Fibroblast of lung (primary cell): ENCODE data around the gene PIK3CB. TPM values are rescaled to one million over a fixed set of nuclear protein-coding genes. Genes with fewer than 3 reads are reported as not detected.

Experiments used
- DNase-seq, 2 donors: peaks; one replicate each; pipeline versions ENCODE4 v3.0.0 to v3.0.0-alpha.2; 2010; ENCODE audit warnings: low read depth in 2 of 2
- H2AFZ ChIP-seq: 2 replicates; pipeline ENCODE4 v1.5.1; 2012; ENCODE audit warnings: low read length, control low read depth, inconsistent platforms
- H3K27ac ChIP-seq: 2 replicates; pipeline ENCODE4 v1.5.1; 2011; ENCODE audit warnings: low read length, control low read depth; ENCODE audit not compliant: insufficient read depth
- H3K27me3 ChIP-seq: 2 replicates; pipeline ENCODE4 v1.5.1; 2011; ENCODE audit warnings: mild to moderate bottlenecking, low read length; ENCODE audit not compliant: control insufficient read depth, insufficient read depth
- H3K36me3 ChIP-seq: 2 replicates; pipeline ENCODE4 v1.5.1; 2011; ENCODE audit warnings: low read length; ENCODE audit not compliant: control insufficient read depth, insufficient read depth
- H3K4me1 ChIP-seq: 2 replicates; pipeline ENCODE4 v1.5.1; 2011; ENCODE audit warnings: low read length; ENCODE audit not compliant: control insufficient read depth, insufficient read depth; ENCODE audit errors: extremely low read depth
- H3K4me2 ChIP-seq: 2 replicates; pipeline ENCODE4 v1.5.1; 2011; ENCODE audit warnings: low read length, control low read depth; ENCODE audit not compliant: insufficient read depth; ENCODE audit errors: extremely low read depth
- H3K4me3 ChIP-seq, 4 experiments: fragments of 200-600 bp in 1 of 4; sonication (generic) in 1 of 4; replicated peaks in 1 of 4; 2 replicates each; pipeline ENCODE4 v1.5.1; 2011 to 2016; ENCODE audit warnings: low read length in 4 of 4, low read depth in 3 of 4, mild to moderate bottlenecking in 3 of 4, control low read depth in 2 of 4, inconsistent platforms in 1 of 4, mixed read lengths in 1 of 4; ENCODE audit not compliant: insufficient read depth in 1 of 4; ENCODE audit errors: control extremely low read depth in 1 of 4
- H3K79me2 ChIP-seq: 2 replicates; pipeline ENCODE4 v1.5.1; 2012; ENCODE audit warnings: mild to moderate bottlenecking, low read length, inconsistent platforms; ENCODE audit not compliant: control insufficient read depth, insufficient read depth
- H3K9ac ChIP-seq: 2 replicates; pipeline ENCODE4 v1.5.1; 2011; ENCODE audit warnings: mild to moderate bottlenecking, low read length, control low read depth; ENCODE audit not compliant: insufficient read depth
- H3K9me3 ChIP-seq: 2 replicates; pipeline ENCODE4 v1.5.1; 2012; ENCODE audit warnings: low read depth, low read length; ENCODE audit not compliant: control insufficient read depth, insufficient read depth
- H4K20me1 ChIP-seq: 2 replicates; pipeline ENCODE4 v1.5.1; 2011; ENCODE audit warnings: low read length; ENCODE audit not compliant: control insufficient read depth, insufficient read depth; ENCODE audit errors: extremely low read depth
- EZH2 ChIP-seq: IDR thresholded peaks from 2 replicates; pipeline ENCODE4 v1.5.1; 2012; ENCODE audit warnings: low read length, control low read depth, mild to moderate bottlenecking; ENCODE audit errors: missing control alignments
- polyA plus RNA-seq, 2 donors: library from polyadenylated mRNA; depleted of rRNA in 1 of 2; stranded (reverse) in 1 of 2; unstranded in 1 of 2; fragments of >200 nt; gene quantifications; 2 replicates each; pipeline ENCODE4 v1.2.1, GENCODE V29; 2011 to 2012; ENCODE audit warnings: missing spikeins in 1 of 2
- total RNA-seq: library from RNA; depleted of rRNA; stranded (reverse); fragments of >200 nt; gene quantifications from 2 replicates; pipeline ENCODE4 v1.2.1, GENCODE V29; 2014
- TF ChIP-seq, protein P1 (sequence below), 2 donors: IDR thresholded peaks in 1 of 2; conservative IDR thresholded peaks in 1 of 2; 1 replicate in 1 of 2; 2 replicates in 1 of 2; pipeline ENCODE4 v1.5.1; 2011 to 2012; ENCODE audit warnings: low read length in 2 of 2, control low read depth in 1 of 2, inconsistent platforms in 1 of 2, low read depth in 1 of 2, mild to moderate bottlenecking in 1 of 2

Gene PIK3CB
- total and polyA plus RNA-seq, 2 donors (not counting 1 experiment from before 2014, with no cell fraction given), result 12.4 to 17.0 TPM

DNA sequence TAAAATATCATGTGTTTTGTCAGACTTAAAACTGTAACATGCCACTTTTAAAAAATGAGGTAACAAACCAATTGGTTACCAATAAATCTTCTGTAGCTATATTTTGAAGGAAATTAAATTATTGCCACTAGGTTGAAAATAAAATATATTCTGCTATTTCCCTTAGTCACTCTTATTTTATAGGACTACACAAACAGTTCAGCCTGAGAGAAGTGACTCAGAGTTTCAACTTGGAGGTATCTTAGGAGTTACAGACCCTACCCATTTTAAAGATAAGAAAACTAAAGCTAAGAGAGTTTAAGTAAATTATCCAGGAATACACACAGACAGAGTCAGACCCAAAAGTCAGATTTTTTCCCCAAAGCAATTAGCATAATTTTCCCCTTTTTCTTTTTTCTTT, 65.1 kb downstream of the PIK3CB start:
- Histone ChIP-seq H3K4me3 (no peak overlapping the region), H3K9me3 (peaks cover 1% of the 10 kb centered on the region), H3K36me3 (no peaks in the 10 kb centered on the region), H3K27me3 (no peaks in the 10 kb centered on the region), H3K27ac (no peak overlapping the region), H4K20me1 (no peaks in the 10 kb centered on the region), H3K9ac (no peak overlapping the region), H3K79me2 (no peaks in the 10 kb centered on the region), H3K4me2 (no peak overlapping the region), H3K4me1 (peaks cover 5% of the 10 kb centered on the region), H2AFZ (no peak overlapping the region)
- TF ChIP-seq, protein P1, sequence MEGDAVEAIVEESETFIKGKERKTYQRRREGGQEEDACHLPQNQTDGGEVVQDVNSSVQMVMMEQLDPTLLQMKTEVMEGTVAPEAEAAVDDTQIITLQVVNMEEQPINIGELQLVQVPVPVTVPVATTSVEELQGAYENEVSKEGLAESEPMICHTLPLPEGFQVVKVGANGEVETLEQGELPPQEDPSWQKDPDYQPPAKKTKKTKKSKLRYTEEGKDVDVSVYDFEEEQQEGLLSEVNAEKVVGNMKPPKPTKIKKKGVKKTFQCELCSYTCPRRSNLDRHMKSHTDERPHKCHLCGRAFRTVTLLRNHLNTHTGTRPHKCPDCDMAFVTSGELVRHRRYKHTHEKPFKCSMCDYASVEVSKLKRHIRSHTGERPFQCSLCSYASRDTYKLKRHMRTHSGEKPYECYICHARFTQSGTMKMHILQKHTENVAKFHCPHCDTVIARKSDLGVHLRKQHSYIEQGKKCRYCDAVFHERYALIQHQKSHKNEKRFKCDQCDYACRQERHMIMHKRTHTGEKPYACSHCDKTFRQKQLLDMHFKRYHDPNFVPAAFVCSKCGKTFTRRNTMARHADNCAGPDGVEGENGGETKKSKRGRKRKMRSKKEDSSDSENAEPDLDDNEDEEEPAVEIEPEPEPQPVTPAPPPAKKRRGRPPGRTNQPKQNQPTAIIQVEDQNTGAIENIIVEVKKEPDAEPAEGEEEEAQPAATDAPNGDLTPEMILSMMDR (conservative IDR thresholded peaks at IDR 0.05 in 1 of 2, IDR thresholded peaks at IDR 0.05 in 1 of 2; ENCODE audit: low read depth in 1 of 2, low read length in 2 of 2), result no peak
- no peak for TF ChIP-seq EZH2
- DNase-seq, result peak in 1 of 2 donors; percentile 22

DNA sequence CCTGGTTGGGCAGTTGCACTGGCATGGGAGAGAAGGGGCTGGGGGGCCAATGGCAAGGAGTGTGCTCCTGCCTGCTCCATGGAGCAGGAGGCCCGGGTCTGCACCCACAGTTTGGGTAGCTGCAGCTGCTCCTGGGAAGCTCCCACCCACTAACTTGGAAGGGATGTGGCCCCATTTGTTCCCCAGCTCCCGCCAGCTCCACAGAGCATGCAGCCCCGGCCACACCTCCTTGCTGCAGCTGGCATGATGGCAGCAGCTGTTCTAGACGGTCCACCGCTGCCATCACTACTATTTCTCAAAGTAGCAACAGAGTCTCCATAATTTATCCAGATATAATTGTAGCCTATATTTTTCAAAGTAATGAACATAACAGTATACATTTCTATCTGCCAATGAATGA, 65.8 kb downstream of the PIK3CB start:
- DNase-seq, result no peak
- no peaks in the 10 kb centered on the region for H4K20me1 ChIP-seq
- no peak overlapping the region for H3K4me2 ChIP-seq
- no peaks in the 10 kb centered on the region for H3K79me2 ChIP-seq
- no peak overlapping the region for H3K4me3 ChIP-seq
- H2AFZ ChIP-seq, result no peak overlapping the region
- H3K9me3 ChIP-seq, result peaks cover 1% of the 10 kb centered on the region
- no peaks in the 10 kb centered on the region for H3K27me3 ChIP-seq
- H3K36me3 ChIP-seq, result no peaks in the 10 kb centered on the region
- TF ChIP-seq, protein P1 (conservative IDR thresholded peaks at IDR 0.05 in 1 of 2, IDR thresholded peaks at IDR 0.05 in 1 of 2; ENCODE audit: low read depth in 1 of 2, low read length in 2 of 2), result no peak
- TF ChIP-seq EZH2, result no peak
- H3K4me1 ChIP-seq, result peaks cover 1% of the 10 kb centered on the region
- no peak overlapping the region for H3K27ac ChIP-seq
- H3K9ac ChIP-seq, result no peak overlapping the region

DNA sequence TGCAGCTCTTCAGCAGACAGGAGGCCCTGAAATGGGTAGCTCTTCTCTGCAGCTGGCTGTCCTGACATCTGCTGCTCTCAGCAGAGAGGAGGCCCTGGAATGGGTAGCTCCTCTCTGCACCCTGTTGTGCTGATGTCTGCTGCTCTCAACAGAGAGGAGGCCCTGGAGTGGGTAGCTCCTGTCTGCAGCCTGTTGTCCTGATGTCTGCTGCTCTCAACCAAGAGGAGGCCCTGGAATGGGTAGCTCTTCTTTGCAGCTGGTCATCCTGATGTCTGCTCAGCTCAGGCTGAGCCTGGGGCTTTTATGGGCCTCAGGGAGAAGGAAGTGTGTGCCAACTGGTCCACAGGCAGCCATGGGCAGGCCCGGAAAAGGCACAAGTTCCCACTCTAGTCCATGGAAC, 66.6 kb downstream of the PIK3CB start:
- H3K9me3 ChIP-seq, result peaks cover 1% of the 10 kb centered on the region
- no peaks in the 10 kb centered on the region for H3K79me2 ChIP-seq
- H3K36me3 ChIP-seq, result no peaks in the 10 kb centered on the region
- H3K27ac ChIP-seq, result no peak overlapping the region
- no peaks in the 10 kb centered on the region for H3K4me1 ChIP-seq
- H3K27me3 ChIP-seq, result no peaks in the 10 kb centered on the region
- no peak for DNase-seq
- no peak overlapping the region for H3K4me3 ChIP-seq
- TF ChIP-seq EZH2, result no peak
- TF ChIP-seq, protein P1 (conservative IDR thresholded peaks at IDR 0.05 in 1 of 2, IDR thresholded peaks at IDR 0.05 in 1 of 2; ENCODE audit: low read depth in 1 of 2, low read length in 2 of 2), result no peak
- H3K4me2 ChIP-seq, result no peak overlapping the region
- H3K9ac ChIP-seq, result no peak overlapping the region
- H4K20me1 ChIP-seq, result no peaks in the 10 kb centered on the region
- H2AFZ ChIP-seq, result no peak overlapping the region
